Activated naive CD4-positive, alpha-beta T cell (primary cell): ENCODE results near the gene LARGE2.
"Not testable (repeated sequence)": the region's sequence is repeated elsewhere in the genome, so short reads cannot be mapped to it uniquely, and the experiment has no call there.

Experiments
- DNase-seq, 4 experiments: peaks; one replicate each; lab custom pipeline; 2025; lab: John Stamatoyannopoulos, UW

The LARGE2 gene

GRCh38 chr11:45895553-45896259 lies 26.8 kb upstream of the LARGE2 start:
- no peak for DNase-seq

GRCh38 chr11:45896422-45896984 lies 26.0 kb upstream of the LARGE2 start:
- no peak for DNase-seq

- DNase-seq: no peak
Measured at GRCh38 chr11:45897556-45897955, 24.9 kb upstream of the LARGE2 start.

GRCh38 chr11:45899086-45899447 lies 23.4 kb upstream of the LARGE2 start:
- no peak for DNase-seq

- peak in 1 of 4 experiments; percentile 40 for DNase-seq
Measured at GRCh38 chr11:45899448-45900174, 22.8 kb upstream of the LARGE2 start.

- DNase-seq: not testable (repeated sequence)
Measured at GRCh38 chr11:45900175-45900800, 22.2 kb upstream of the LARGE2 start.

- no peak for DNase-seq
Measured at GRCh38 chr11:45900916-45901617, 21.4 kb upstream of the LARGE2 start.

- no peak for DNase-seq
Measured at GRCh38 chr11:45901626-45902025, 20.8 kb upstream of the LARGE2 start.

GRCh38 chr11:45902452-45903380 lies 19.7 kb upstream of the LARGE2 start:
- DNase-seq: no peak

- no peak for DNase-seq
Measured at GRCh38 chr11:45904309-45904915, 18.0 kb upstream of the LARGE2 start.

- DNase-seq: no peak
Measured at GRCh38 chr11:45905095-45905494, 17.4 kb upstream of the LARGE2 start.

- DNase-seq: not testable (repeated sequence)
Measured at GRCh38 chr11:45905576-45905975, 16.9 kb upstream of the LARGE2 start.

- DNase-seq: no peak
Measured at GRCh38 chr11:45906096-45906682, 16.3 kb upstream of the LARGE2 start.

GRCh38 chr11:45906965-45907611 lies 15.4 kb upstream of the LARGE2 start, which contains the start of gene FREY1:
TSS of gene FREY1 (minus strand) at chr11:45907271. CDS start at chr11:45907245, 26 bp downstream.
- DNase-seq: no peak

GRCh38 chr11:45907911-45908370 lies 14.5 kb upstream of the LARGE2 start:
- DNase-seq: no peak

GRCh38 chr11:45909594-45910475 lies 12.6 kb upstream of the LARGE2 start:
- DNase-seq: no peak

- DNase-seq: no peak
Measured at GRCh38 chr11:45910623-45911022, 11.8 kb upstream of the LARGE2 start.

- no peak for DNase-seq
Measured at GRCh38 chr11:45913514-45913913, 8.9 kb upstream of the LARGE2 start.
